ENCODE results near the gene TMEM145. TPM values are rescaled to one million over a fixed set of nuclear protein-coding genes. Genes with fewer than 3 reads are reported as not detected.

Gene TMEM145
- total RNA-seq, 1 donor from 2014 or later = not detected

DNA sequence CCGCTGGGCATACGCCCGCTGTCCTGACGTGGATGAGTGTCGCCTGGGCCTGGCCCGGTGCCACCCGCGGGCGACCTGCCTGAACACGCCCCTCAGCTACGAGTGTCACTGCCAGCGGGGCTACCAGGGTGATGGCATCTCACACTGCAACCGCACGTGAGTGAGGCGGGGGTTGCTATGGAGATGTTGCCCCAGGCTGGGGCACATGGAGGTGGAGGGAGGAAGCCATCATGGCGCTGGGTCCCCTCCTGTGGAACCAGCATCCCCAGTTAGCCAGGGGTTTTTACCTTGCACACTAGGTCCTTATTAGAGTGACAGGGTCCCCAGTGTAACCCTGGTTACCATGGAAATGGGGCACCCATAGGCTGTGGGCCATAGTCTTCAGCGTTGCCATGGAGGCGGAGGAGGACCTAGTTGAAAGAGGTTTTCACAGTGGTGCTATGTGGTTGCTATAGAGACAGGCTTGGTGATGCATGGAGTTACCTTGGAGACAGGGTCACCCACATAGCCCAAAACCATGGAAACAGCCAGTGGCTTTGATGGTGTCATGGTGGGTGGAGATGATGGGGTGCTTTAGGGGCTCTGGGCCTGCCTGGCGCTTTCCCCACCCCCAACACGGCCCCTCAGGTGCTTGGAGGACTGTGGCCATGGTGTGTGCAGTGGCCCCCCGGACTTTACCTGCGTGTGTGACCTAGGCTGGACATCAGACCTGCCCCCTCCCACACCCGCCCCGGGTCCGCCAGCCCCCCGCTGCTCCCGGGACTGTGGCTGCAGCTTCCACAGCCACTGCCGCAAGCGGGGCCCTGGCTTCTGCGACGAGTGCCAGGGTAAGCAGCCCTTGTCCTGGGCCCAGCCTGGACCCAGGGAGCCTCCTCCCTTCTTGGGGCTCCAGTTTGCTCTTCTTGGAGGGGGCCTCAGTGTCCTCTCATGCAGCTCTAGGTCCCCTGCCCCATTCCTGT is 39.5 kb downstream of the TMEM145 start:
- H3K4me3 ChIP-seq (ENCODE audit: insufficient read depth, low read depth, low read length) = no peak overlapping the region
- H3K27me3 Mint-ChIP-seq (ENCODE audit: low read depth, unreplicated experiment) = no peaks in the 10 kb centered on the region
- H3K4me1 Mint-ChIP-seq (ENCODE audit: low read depth, unreplicated experiment) = no peaks in the 10 kb centered on the region
- H3K9me3 Mint-ChIP-seq (ENCODE audit: unreplicated experiment) = no peaks in the 10 kb centered on the region
- no peaks in the 10 kb centered on the region for H3K4me1 ChIP-seq (ENCODE audit: insufficient read depth, low read length)
- H3K27ac Mint-ChIP-seq (ENCODE audit: unreplicated experiment) = no peak overlapping the region
- no peaks in the 10 kb centered on the region for H3K79me2 ChIP-seq (ENCODE audit: insufficient read depth, low read length)
- no peaks in the 10 kb centered on the region for H3K27me3 ChIP-seq (ENCODE audit: insufficient read depth, low read length)
- H3K4me2 ChIP-seq (ENCODE audit: low read length) = no peak overlapping the region
- H4K20me1 ChIP-seq (ENCODE audit: insufficient read depth, low read length) = peaks cover 6% of the 10 kb centered on the region
- FAIRE-seq (no peak), DNase-seq (ENCODE audit: low read depth) (no peak)
- no peak overlapping the region for H3K4me3 Mint-ChIP-seq (ENCODE audit: unreplicated experiment)
- H3K9ac ChIP-seq (ENCODE audit: low read length) = no peak overlapping the region
- TF ChIP-seq EZH2 (IDR thresholded peaks at IDR 0.05; ENCODE audit: insufficient read depth, low read length) = no peak
- TF ChIP-seq, protein P1, sequence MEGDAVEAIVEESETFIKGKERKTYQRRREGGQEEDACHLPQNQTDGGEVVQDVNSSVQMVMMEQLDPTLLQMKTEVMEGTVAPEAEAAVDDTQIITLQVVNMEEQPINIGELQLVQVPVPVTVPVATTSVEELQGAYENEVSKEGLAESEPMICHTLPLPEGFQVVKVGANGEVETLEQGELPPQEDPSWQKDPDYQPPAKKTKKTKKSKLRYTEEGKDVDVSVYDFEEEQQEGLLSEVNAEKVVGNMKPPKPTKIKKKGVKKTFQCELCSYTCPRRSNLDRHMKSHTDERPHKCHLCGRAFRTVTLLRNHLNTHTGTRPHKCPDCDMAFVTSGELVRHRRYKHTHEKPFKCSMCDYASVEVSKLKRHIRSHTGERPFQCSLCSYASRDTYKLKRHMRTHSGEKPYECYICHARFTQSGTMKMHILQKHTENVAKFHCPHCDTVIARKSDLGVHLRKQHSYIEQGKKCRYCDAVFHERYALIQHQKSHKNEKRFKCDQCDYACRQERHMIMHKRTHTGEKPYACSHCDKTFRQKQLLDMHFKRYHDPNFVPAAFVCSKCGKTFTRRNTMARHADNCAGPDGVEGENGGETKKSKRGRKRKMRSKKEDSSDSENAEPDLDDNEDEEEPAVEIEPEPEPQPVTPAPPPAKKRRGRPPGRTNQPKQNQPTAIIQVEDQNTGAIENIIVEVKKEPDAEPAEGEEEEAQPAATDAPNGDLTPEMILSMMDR (IDR thresholded peaks at IDR 0.05; ENCODE audit: insufficient read depth, low read depth, low read length) = no peak
- H3K27ac ChIP-seq (ENCODE audit: low read depth, low read length) = no peak overlapping the region
- no peak overlapping the region for H2AFZ ChIP-seq (ENCODE audit: low read depth, low read length)
- H3K36me3 Mint-ChIP-seq (ENCODE audit: low read depth, unreplicated experiment) = peaks cover 20% of the 10 kb centered on the region
- H3K9me3 ChIP-seq (ENCODE audit: insufficient read depth, low read depth, low read length) = no peaks in the 10 kb centered on the region
- no peaks in the 10 kb centered on the region for H3K36me3 ChIP-seq (ENCODE audit: insufficient read depth, low read length)

DNA sequence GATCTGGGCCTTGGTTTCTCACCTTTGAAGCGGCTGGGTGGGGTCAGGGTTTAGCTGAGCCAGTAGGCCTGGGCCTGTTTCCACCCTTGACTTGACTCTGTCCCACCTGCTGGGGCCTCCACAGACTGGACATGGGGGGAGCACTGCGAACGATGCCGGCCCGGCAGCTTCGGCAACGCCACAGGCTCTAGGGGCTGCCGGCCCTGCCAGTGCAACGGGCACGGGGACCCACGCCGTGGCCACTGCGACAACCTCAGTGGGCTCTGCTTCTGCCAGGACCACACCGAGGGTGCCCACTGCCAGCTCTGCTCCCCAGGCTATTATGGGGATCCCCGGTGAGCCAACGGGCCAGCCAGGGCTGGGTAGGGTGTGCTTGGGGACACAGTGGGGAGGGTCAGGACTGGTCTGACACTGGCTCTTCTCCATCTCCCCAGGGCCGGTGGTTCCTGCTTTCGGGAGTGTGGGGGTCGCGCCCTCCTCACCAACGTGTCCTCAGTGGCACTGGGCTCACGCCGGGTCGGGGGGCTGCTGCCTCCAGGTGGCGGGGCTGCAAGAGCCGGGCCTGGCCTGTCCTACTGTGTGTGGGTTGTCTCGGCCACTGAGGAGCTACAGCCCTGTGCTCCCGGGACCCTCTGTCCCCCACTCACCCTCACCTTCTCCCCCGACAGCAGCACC is 40.4 kb downstream of the TMEM145 start:
- Histone ChIP-seq H3K4me2 (ENCODE audit: low read length) (no peak overlapping the region), H2AFZ (ENCODE audit: low read depth, low read length) (no peak overlapping the region), H3K36me3 (ENCODE audit: insufficient read depth, low read length) (no peaks in the 10 kb centered on the region), H3K9ac (ENCODE audit: low read length) (no peak overlapping the region), H4K20me1 (ENCODE audit: insufficient read depth, low read length) (peaks cover 6% of the 10 kb centered on the region), H3K4me3 (ENCODE audit: insufficient read depth, low read depth, low read length) (no peak overlapping the region), H3K79me2 (ENCODE audit: insufficient read depth, low read length) (no peaks in the 10 kb centered on the region), H3K9me3 (ENCODE audit: insufficient read depth, low read depth, low read length) (no peaks in the 10 kb centered on the region), H3K4me1 (ENCODE audit: insufficient read depth, low read length) (no peaks in the 10 kb centered on the region), H3K27me3 (ENCODE audit: insufficient read depth, low read length) (no peaks in the 10 kb centered on the region), H3K27ac (ENCODE audit: low read depth, low read length) (no peak overlapping the region)
- DNase-seq (ENCODE audit: low read depth) = no peak
- Mint-ChIP-seq H3K4me3 (ENCODE audit: unreplicated experiment) (no peak overlapping the region), H3K36me3 (ENCODE audit: low read depth, unreplicated experiment) (peaks cover 18% of the 10 kb centered on the region), H3K9me3 (ENCODE audit: unreplicated experiment) (no peaks in the 10 kb centered on the region), H3K27ac (ENCODE audit: unreplicated experiment) (no peak overlapping the region), H3K27me3 (ENCODE audit: low read depth, unreplicated experiment) (no peaks in the 10 kb centered on the region), H3K4me1 (ENCODE audit: low read depth, unreplicated experiment) (peaks cover 3% of the 10 kb centered on the region)
- TF ChIP-seq, protein P1 (IDR thresholded peaks at IDR 0.05; ENCODE audit: insufficient read depth, low read depth, low read length) = no peak
- no peak for TF ChIP-seq EZH2 (IDR thresholded peaks at IDR 0.05; ENCODE audit: insufficient read depth, low read length)
- no peak for FAIRE-seq
